ENCODE results near the gene ARHGAP12.

The ARHGAP12 gene

GRCh38 chr10:31927884-31928548 is 615 bp downstream of the ARHGAP12 start:
- Histone ChIP-seq H3K27me3 (ENCODE audit: insufficient read depth, poor library complexity, severe bottlenecking) (no peaks in the 10 kb centered on the region), H3K27ac (replicated peaks) (no peak overlapping the region), H3K4me3 (replicated peaks; ENCODE audit: insufficient read depth, low read length) (peak overlapping the region; percentile 91)
- TF ChIP-seq CTCF (IDR thresholded peaks at IDR 0.05; ENCODE audit: insufficient read depth, low read length) (no peak), GABPA (IDR thresholded peaks at IDR 0.05; ENCODE audit: low read depth) (no peak), SPI1 (IDR thresholded peaks at IDR 0.05; ENCODE audit: borderline replicate concordance, low read depth) (no peak), POLR2AphosphoS5 (IDR thresholded peaks at IDR 0.05; ENCODE audit: low read depth) (no peak)
- TF ChIP-seq, protein P1, sequence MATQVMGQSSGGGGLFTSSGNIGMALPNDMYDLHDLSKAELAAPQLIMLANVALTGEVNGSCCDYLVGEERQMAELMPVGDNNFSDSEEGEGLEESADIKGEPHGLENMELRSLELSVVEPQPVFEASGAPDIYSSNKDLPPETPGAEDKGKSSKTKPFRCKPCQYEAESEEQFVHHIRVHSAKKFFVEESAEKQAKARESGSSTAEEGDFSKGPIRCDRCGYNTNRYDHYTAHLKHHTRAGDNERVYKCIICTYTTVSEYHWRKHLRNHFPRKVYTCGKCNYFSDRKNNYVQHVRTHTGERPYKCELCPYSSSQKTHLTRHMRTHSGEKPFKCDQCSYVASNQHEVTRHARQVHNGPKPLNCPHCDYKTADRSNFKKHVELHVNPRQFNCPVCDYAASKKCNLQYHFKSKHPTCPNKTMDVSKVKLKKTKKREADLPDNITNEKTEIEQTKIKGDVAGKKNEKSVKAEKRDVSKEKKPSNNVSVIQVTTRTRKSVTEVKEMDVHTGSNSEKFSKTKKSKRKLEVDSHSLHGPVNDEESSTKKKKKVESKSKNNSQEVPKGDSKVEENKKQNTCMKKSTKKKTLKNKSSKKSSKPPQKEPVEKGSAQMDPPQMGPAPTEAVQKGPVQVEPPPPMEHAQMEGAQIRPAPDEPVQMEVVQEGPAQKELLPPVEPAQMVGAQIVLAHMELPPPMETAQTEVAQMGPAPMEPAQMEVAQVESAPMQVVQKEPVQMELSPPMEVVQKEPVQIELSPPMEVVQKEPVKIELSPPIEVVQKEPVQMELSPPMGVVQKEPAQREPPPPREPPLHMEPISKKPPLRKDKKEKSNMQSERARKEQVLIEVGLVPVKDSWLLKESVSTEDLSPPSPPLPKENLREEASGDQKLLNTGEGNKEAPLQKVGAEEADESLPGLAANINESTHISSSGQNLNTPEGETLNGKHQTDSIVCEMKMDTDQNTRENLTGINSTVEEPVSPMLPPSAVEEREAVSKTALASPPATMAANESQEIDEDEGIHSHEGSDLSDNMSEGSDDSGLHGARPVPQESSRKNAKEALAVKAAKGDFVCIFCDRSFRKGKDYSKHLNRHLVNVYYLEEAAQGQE (IDR thresholded peaks at IDR 0.05; ENCODE audit: insufficient replicate concordance, low read depth): no peak
- peak in 1 of 2 experiments; percentile 21 for DNase-seq (ENCODE audit: low read depth in 1 of 2, low spot score in 1 of 2)

GRCh38 chr10:31927565-31927883 is 1.1 kb downstream of the ARHGAP12 start:
- Histone ChIP-seq H3K27me3 (ENCODE audit: insufficient read depth, poor library complexity, severe bottlenecking) (no peaks in the 10 kb centered on the region), H3K27ac (replicated peaks) (no peak overlapping the region), H3K4me3 (replicated peaks; ENCODE audit: insufficient read depth, low read length) (peak overlapping the region; percentile 91)
- no peak for DNase-seq (ENCODE audit: low read depth in 1 of 2, low spot score in 1 of 2)
- no peak for TF ChIP-seq GABPA (IDR thresholded peaks at IDR 0.05; ENCODE audit: low read depth)
- TF ChIP-seq, protein P1 (IDR thresholded peaks at IDR 0.05; ENCODE audit: insufficient replicate concordance, low read depth): no peak
- TF ChIP-seq CTCF (IDR thresholded peaks at IDR 0.05; ENCODE audit: insufficient read depth, low read length): no peak

DNA sequence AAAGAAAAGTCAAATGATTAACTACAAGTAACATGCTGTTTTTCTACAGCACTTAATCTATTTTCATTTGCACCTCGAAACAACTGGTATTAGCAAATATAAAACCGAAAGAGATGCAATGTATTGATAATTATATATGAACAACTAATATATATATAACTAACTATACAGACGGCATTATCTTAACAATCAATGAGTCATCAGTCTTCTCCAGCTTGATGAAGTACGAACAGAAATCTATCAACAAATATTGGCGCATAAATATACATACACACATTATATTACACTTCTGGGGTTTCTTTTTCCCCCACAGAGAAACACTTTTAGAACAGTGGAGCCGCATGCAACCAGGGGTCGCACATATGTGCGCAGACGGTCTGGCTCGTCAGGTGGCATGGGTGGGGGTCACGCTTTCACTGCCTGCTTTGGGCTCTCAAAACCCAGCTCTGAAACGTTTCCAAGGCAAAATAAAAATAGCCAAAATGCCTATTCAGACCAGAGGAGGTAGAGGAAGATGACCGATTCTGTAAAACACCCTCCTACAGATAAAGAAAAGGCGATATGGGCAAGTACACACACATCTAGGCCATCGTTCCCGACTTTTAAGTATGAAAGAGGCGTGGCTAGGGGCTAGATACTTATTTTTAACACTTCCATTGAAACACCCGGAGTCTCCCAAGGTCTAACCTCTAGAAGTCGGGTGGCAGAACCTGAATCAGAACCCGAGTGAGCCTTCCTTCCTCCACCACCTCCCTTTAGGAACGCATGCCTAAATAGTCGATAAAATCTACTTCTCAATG is 1.7 kb downstream of the ARHGAP12 start:
- DNase-seq (ENCODE audit: low read depth in 1 of 2, low spot score in 1 of 2): no peak
- TF ChIP-seq SPI1 (IDR thresholded peaks at IDR 0.05; ENCODE audit: borderline replicate concordance, low read depth): no peak
- TF ChIP-seq, protein P1 (IDR thresholded peaks at IDR 0.05; ENCODE audit: insufficient replicate concordance, low read depth): no peak
- no peak for TF ChIP-seq GABPA (IDR thresholded peaks at IDR 0.05; ENCODE audit: low read depth)
- no peak for TF ChIP-seq CTCF (IDR thresholded peaks at IDR 0.05; ENCODE audit: insufficient read depth, low read length)
- no peak for TF ChIP-seq POLR2AphosphoS5 (IDR thresholded peaks at IDR 0.05; ENCODE audit: low read depth)
- Histone ChIP-seq H3K27me3 (ENCODE audit: insufficient read depth, poor library complexity, severe bottlenecking) (no peaks in the 10 kb centered on the region), H3K4me3 (replicated peaks; ENCODE audit: insufficient read depth, low read length) (no peak overlapping the region), H3K27ac (replicated peaks) (no peak overlapping the region)
